ENCODE measurements around the gene AHNAK2.
"Not testable (repeated sequence)": the region's sequence is repeated elsewhere in the genome, so short reads cannot be mapped to it uniquely, and the experiment has no call there.

Gene AHNAK2

DNA sequence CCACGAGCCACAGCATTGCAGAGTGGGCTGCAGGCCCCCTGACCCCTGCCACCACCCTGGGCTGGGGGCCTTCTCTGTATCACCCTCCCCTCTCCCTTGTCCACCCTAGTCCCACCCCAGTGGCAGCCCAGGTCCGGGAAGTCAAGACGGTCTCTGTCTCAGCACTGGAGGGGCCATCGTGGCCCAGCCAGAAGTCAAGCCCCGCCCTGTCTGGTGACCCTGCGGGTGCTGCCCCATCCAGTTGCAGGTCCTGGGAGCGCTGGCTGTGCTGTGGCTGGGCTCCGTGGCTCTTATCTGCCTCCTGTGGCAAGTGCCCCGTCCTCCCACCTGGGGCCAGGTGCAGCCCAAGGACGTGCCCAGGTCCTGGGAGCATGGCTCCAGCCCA lies 50.8 kb downstream of the AHNAK2 start:
- DNase-seq (ENCODE audit: low read depth in 2 of 2) = no peak

DNA sequence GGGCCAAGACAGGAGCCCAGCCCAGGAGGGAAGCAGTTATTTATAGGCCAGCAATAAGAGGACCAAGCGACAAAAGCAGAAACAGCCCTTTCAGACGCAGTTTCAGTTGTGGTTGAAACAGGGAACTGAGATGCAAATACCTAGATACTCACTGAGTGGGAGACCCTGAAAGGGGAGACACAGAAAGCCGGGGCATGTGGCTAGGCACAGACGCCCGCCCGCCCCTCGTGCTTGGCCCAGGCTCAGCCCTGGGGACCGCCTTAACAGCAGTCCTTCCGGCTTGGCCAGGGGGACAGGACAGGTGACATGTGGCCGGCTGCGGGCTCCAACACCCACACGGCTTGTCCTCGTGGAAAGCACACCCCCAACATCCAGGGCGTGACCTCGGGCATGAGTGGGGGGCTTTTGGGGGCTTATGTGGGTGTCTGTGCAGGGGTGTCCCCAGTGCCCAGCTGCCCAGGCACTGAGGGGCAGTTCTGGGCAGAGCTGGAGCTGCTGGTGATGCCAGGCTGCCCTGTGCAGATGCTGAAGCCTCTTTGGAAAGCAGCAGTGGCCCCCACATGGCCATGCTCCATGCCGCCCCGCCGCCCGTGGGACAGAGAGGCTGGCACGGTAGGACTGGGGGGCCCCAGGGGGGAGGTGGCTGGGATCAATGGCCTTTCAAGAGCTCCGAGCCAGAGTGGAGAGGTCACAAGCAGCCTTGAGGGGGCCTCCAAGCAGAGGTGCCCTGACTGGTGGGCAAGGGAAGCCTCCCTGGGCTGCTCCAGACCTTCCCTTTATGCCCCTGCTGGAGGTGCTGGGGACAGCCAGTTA lies 51.3 kb downstream of the AHNAK2 start:
- DNase-seq (ENCODE audit: low read depth in 2 of 2) = no peak

DNA sequence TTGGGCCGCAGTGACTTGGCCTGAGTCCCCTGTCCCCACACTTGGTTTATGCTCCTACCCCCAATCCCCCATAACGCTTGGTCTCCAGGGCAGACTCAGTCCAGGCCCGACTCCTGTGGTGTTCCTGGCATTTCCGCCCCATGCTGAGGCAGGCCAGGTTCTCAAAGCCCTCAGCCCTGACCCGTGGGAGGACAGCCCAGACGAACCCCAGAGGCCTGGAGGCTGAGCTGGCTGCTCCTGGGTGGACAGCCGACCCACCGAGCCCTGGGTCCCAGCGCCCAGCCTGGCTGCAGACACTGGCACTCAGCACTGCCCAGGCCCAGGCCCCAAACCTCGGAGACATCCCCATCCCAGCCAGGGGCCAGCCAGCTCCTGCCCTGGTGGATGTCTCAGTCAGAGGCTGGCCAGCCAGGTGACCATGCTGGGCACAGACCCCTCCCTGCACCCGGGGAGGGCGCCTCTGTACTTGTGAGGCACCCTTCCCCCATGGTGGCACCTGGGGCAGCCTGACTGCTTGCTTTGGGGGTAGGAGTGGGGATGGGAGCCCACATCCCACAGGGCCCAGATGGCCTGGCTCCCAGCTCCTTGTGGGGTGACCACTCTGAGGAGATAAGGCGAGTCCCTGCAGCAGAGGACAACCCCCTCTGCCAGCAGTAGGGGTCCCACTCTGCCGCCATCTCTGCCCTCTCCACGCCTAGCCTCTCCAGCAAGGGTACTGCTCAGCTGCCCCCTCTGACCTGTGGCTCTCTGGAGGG lies 52.1 kb downstream of the AHNAK2 start:
- no peak for DNase-seq (ENCODE audit: low read depth in 2 of 2)

DNA sequence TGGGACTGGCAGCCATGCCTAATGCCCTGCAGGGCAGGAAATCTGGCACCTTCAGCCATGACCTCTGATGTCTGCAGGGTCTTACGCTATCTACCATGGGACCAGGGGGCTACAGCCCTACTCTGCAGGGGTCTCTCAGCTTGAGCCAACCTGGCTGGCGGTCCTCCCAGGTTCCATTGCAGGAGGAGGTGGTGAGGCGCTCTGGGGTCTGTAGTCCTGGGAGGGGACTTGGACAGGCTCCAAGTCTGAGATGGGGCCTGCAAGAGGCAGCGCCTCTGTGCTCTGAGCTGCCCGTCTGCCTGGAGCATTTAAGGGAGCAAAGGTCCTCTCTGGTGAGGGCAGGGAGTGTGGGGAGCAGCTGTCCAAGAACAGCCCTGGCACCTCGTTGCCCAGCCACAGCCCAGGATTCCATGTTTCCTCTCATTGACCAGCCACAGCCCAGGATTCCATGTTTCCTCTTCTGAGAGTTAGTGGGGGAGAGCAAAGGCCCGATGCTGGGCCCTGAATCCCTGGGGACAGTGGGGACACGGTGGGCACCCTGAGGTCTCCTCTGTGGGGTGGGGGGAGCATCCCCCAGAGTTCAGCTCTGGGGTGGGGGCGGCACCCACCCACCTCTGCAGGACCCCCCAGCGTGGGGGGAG lies 52.8 kb downstream of the AHNAK2 start:
- DNase-seq (ENCODE audit: low read depth in 2 of 2) = no peak

DNA sequence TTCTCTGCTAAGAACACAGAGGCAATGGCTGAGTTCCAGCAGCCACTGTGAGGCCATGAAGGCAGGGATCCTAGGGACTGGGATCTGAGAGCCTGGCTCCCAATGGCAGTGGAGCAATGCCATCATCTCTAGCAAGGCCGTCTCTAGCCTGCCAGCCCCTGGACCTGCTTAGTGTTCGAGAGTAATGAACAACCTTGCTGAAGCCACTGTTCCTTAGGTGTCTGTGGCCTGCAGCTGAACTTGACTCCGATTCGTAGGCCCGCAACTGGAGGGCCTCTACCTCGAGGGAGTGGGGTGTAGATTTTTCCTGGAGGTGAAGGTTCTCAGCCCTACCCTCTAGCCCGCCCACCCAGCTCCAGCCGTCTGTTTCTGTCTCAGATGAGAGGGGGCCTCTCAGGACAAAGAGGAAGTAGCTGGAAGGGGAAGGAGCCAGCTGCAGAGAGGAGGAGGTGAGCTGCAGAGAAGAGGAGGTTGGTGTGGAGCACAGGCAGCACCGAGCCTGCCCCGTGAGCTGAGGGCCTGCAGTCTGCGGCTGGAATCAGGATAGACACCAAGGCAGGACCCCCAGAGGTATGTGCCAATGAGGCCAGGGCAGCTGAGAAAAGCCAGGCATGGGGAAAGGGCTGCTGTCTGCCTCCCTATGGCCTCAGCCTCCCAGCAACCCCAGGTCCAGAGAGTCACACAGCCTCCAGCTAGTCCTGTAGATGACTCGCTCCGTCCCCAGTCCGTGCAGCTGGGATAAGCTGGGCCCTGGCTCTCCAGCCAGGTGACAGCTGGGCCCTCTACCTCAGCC lies 53.6 kb downstream of the AHNAK2 start, which contains the start of gene PLD4:
PLD4 (plus strand) TSS at position 459 of the 793 bp plus-strand sequence. CDS start 2,262 bp downstream, outside the sequence.
- no peak for DNase-seq (ENCODE audit: low read depth in 2 of 2)

DNA sequence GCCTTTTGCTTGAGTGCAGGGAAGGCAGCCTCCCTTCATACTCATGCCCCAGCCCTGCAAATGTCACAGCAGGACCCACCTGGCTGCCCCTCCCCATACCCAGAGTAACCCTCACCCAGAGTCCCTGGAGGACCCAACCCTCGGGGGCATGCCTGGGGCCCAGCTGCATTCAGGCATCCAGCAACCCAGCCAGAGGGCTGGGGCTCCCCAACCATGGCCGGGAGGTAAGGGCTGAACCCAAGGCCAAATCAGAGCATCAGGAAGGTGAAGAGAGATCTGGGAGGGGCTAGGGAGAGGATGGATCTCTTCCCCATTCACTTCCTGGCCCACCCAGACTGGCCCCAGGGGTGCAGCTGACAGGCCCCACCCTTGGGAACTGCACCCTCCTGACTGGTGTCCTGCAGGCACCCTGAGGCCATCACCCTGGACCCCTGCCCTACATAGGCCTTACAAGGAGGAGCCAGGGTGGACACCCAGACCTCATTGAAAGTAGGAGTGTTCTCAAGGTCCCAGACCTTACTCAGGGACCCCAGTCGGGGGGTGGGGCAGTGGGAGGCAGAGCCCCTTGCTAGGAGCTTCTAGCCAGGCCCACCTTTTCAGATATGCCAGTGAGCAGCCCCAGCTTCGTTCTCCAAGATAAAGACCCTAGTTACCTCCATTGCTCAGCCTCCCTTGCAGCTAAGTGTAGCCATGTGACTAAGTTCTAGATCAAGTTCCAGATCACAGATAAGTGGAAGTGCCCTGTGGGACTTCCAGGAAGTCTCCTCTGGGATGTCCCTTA lies 54.3 kb downstream of the AHNAK2 start:
- DNase-seq (ENCODE audit: low read depth in 2 of 2) = no peak

DNA sequence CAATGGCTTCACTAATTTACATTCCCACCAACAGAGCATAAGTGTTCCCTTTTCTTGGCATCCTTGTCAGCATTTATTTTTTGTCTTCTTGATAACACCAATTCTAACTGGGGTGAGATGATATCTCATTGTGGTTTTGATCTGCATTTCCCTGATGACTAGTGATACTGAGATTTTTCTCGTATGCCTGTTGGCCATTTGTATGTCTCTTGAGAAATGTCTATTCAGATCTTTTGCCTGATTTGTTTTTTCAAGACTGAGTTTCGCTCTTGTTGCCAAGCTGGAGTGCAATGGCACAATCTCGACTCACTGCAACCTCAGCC lies 58.2 kb downstream of the AHNAK2 start:
- DNase-seq (ENCODE audit: low read depth in 2 of 2) = no peak

DNA sequence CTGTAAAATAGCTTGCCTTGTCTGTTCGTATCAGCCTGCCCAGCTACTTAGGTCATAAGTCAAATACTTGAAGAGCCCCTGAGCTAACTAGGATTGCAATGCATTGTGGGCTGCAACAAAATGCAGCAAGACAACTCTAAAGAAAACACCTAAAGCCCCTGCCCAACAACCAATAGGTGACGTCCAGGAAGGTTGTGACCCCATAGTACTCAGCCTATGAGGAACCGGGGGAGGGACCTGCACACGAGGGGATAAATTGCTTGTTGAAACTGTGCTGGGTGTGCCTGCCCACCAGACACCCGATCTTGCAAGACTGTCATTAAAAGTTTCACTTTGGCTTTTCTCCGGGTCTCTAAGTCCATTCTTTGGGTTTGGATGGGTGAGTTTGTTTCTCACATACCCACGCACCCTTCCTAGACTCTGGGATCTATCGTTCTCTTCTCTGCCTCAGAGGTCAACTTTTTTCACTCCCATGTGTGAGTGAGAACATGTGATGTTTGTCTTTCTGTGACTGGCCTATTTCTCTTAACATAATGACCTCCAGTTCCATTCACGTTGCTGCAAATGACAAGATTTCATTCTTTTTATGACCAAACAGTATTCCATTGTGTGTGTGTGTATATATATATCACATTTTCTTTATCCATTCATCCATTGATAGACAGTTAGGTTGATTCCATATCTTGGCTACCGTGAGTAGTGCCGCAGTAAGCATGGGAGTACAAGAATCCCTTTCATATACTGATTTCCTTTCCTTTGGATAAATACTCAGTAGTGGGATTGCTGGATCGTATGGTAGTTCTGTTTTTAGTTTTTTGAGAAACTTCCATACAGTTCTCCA lies 58.8 kb downstream of the AHNAK2 start:
- DNase-seq (ENCODE audit: low read depth in 2 of 2) = not testable (repeated sequence)

DNA sequence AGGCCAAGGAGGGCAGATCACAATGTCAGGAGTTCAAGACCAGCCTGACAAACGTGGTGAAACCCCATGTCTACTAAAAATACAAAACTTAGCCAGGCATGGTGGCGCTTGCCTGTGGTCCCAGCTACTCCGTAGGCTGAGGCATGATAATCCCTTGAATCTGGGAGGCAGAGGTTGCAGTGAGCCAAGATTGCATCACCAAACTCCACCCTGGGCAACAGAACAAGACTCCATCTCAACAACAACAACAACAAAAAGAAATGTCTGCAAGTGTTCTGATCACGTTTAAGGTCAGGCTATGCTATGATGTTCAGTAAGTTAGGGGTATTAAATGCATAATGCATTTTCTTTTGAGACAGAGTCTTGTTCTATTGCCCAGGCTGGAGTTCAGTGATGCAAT lies 60.2 kb downstream of the AHNAK2 start:
- DNase-seq (ENCODE audit: low read depth in 2 of 2) = no peak

DNA sequence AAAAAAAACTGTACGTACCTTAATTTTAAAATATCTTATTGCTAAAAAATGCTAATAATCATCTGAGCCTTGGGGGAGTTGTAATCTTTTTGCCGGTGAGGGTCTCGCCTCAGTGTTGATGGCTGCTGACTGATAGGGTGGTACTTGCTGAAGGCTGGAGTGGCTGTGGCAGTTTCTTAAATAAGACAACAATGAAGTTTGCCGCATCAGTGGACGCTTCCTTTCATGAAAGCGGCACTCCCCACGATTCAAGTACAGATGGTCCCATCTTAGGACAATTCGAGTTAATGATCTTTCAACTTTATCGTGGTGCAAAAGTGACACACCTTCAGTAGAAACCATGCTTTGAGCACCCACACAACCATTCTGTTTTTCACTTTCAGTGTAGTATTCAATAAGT lies 61.1 kb downstream of the AHNAK2 start:
- no peak for DNase-seq (ENCODE audit: low read depth in 2 of 2)

DNA sequence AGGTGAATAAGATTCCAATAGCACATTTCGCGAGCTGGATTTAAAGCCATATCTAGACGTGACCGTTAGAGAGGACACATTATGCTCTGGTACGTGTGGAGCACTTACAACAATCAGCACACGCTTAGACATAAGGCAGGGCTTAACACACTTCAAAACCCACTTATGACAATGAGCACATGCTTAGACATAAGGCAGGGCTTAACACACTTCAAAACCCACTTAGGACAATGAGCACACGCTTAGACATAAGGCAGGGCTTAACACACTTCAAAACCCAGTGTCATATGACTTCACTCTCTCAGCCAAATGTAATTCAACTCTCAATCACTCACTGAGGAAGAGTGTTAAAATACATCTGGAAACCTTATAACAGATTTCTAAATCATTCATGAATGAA lies 64.7 kb downstream of the AHNAK2 start:
- no peak for DNase-seq (ENCODE audit: low read depth in 2 of 2)

DNA sequence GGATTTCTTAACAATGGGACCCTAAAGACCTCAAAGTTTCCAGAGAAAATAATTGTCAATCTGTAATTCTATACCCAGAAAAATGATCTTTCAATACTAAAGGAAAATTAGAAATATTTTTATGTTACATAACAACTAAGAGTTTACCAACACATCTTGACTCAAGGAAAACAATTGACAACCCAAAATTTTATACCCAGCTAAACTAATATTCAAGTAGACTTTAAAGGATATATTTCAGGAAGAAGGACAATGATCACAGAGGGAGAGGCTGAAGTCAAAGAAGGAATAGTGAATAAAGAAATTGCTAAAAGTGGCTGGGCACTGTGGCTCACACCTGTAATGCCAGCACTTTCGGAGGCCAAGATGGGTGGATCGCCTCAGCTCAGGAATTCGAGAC lies 66.1 kb downstream of the AHNAK2 start:
- DNase-seq (ENCODE audit: low read depth in 2 of 2) = no peak

DNA sequence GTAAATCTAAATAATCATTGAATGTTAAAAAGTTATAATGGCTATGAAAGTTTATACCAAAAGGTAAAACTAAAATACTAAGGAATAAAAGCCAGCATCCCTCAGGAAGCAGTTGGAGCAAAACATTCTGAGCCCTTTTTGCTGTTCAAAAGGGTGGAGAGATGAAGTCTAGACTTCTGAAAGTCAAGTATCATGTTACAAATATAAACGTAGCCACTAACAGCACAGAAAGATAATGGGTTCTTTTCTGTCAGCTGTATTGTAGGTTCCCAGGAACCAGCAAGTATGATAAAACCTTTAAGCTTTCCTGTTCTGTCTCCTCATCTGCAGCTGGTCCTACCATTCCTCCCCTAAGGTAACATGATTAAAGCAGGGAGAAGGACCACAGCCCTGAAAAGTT lies 69.9 kb downstream of the AHNAK2 start:
- no peak for DNase-seq (ENCODE audit: low read depth in 2 of 2)

DNA sequence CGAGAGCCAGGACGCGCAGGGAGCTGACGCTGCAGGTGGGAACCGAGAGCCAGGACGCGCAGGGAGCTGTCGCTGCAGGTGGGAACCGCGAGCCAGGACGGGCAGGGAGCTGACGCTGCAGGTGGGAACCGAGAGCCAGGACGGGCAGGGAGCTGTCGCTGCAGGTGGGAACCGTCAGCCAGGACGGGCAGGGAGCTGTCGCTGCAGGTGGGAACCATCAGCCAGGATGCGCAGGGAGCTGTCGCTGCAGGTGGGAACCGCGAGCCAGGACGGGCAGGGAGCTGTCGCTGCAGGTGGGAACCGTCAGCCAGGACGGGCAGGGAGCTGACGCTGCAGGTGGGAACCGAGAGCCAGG lies 72.6 kb downstream of the AHNAK2 start:
- DNase-seq (ENCODE audit: low read depth in 2 of 2) = not testable (repeated sequence)

DNA sequence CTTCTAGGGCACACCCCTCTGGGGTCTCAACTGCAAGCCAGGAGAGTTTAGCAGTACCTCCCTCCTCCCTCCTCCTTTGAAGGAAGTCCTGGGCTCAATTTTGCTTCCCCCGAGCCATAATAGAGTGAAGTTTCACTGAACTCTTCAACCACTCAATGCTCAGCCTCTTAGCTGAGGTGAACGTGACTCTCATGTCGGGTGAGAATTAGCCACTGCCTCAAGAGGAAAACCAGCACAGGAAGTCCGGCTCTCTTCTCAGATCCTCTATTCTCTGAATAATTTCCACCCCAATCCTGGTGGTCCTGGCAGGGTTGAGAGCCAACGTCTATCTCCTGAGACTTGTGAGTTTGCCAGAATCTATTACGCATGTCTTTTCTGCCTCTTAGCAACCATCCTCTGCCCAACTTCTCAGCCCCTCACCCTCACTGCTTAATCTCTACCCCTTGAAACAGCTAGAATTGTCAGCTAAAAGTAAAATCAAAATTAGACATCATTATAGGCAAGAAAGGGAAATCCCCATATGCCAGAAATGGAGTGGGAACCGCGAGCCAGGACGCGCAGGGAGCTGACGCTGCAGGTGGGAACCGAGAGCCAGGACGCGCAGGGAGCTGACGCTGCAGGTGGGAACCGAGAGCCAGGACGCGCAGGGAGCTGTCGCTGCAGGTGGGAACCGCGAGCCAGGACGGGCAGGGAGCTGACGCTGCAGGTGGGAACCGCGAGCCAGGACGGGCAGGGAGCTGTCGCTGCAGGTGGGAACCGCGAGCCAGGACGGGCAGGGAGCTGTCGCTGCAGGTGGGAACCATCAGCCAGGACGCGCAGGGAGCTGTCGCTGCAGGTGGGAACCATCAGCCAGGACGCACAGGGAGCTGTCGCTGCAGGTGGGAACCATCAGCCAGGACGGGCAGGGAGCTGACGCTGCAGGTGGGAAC lies 73.3 kb downstream of the AHNAK2 start:
- not testable (repeated sequence) for DNase-seq (ENCODE audit: low read depth in 2 of 2)

DNA sequence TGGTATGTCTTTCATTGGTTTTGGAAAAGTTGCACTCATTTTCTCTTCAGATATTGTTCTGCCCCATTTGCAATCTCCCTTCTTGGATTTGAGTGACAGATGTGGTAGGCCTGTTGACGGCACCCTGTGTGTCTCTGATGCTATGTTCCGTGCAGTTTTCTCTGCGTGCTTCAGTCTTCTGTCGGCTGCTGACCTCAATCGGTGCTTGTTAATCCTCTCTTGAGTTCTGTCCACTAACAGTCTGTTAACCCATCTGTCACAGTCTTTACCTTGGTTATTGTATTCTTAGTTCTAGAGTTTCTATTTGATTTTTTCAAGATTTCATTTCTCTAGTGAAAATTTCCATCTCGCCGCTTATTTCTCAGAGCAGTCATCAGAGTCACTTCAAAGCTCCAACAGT lies 74.2 kb downstream of the AHNAK2 start:
- DNase-seq (ENCODE audit: low read depth in 2 of 2) = no peak

DNA sequence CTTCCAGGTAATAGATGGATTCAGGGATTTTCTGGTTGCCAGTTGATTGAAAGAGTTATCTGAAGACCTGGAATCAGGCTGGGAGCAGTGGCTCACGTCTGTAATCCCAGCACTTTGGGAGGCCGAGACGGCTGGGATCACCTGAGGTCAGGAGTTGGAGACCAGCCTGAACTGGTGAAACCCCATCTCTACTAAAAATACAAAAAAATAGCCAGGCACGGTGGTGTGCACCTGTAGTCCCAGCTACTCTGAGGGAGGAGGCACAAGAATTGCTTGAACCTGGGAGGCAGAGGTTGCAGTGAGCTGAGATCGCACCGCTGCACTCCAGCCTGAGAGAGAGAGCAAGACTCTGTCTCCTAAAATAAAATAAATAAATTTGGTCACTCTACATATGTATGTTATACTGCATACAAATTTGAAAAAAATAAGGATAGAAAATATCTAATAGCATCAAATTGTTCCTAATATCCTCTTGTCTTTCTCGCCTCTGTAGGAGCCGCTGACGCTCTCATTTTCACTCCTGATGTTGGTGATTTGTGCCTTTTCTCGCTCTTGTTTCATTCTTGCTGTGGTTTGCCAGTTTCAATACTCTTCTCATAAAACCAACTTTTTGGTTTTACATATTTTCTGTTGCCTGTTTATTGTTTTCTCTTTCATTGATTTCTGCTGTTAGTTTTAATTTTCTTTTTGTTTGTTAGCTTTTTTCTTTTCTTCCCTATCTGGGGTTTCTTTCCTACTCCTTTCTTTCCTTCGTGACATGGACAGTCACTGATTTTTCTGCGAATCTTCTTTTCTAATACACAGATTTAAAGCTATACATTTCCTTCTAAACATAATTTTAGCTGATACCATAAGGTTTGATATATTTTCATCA lies 77.3 kb downstream of the AHNAK2 start:
- DNase-seq (ENCODE audit: low read depth in 2 of 2) = no peak

DNA sequence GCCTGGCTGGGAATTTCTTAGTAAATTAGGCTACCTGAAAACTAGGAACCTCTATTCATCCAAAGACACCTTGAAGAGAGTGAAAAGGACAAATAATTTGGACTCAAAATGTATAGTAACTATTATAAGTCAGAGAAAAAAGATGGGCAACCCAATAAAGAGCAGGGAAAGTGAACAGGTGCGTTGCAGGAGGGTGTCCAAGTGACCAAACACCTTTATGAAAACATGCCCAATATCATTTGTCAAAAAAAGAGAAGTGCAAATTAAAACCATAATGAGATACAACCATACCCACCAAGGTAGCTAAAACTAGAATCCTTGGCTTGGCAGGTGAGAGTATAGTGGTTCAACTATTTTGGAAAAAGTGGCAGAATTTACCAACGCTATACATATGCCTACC lies 78.4 kb downstream of the AHNAK2 start:
- no peak for DNase-seq (ENCODE audit: low read depth in 2 of 2)
